Measurements from ENCODE around the gene SPRY4. TPM values are rescaled to one million over a fixed set of nuclear protein-coding genes. Genes with fewer than 3 reads are reported as not detected.
"Not testable (repeated sequence)": the region's sequence is repeated elsewhere in the genome, so short reads cannot be mapped to it uniquely, and the experiment has no call there.

Gene SPRY4
- 0.25 TPM for polyA plus RNA-seq (2013)

- peak within 1 kb of the TSS in 1 of 2 experiments; percentile 25 for H3K27ac ChIP-seq (ENCODE audit: insufficient read depth in 1 of 2, low read depth in 1 of 2, low read length in 2 of 2, poor library complexity in 1 of 2, severe bottlenecking in 2 of 2)
- peaks cover 4 to 57% (median 43%) of the 10 kb centered on the region in 4 experiments for H3K4me1 ChIP-seq (ENCODE audit: control extremely low read depth in 1 of 4, control insufficient read depth in 4 of 4, insufficient read depth in 4 of 4, low read length in 3 of 4)
- POLR2A ChIA-PET: interaction anchor here (0.6 kb wide), 1 partner anchor 61 kb away, joined by 3 read pairs; no protein-coding TSS in a partner anchor
- no peaks in the 10 kb centered on the region for H3K9me3 ChIP-seq (ENCODE audit: control extremely low read depth in 1 of 5, control insufficient read depth in 4 of 5, insufficient read depth in 2 of 5, low read depth in 1 of 5, low read length in 4 of 5)
- peak within 1 kb of the TSS; percentile 19 to 76 (median 61) for H3K4me3 ChIP-seq (ENCODE audit: control insufficient read depth in 1 of 7, extremely low read depth in 1 of 7, insufficient read depth in 4 of 7, low read depth in 2 of 7, low read length in 6 of 7)
- WGBS (ENCODE audit: insufficient coverage): 0% methylated on average over 38 of the region's 54 CpGs
- no peaks in the 10 kb centered on the region for H3K36me3 ChIP-seq (ENCODE audit: control insufficient read depth in 4 of 4, insufficient read depth in 4 of 4, low read length in 3 of 4)
- CTCF ChIA-PET: interaction anchor here (1.0 to 1.3 kb wide), 2 partner anchors 24 to 108 kb away, joined by 3 read pairs; no protein-coding TSS in a partner anchor
- peak; percentile 91 to 93 (median 92) for DNase-seq
- peaks cover 5 to 65% (median 37%) of the 10 kb centered on the region in 5 experiments for H3K27me3 ChIP-seq (replicated peaks in 2 of 5; ENCODE audit: control insufficient read depth in 4 of 5, insufficient read depth in 5 of 5, low read length in 4 of 5)
Observed at GRCh38 chr5:142324871-142325724, at the start of gene SPRY4. Gene SPRY4, minus strand, starts transcription at chr5:142325021. Its CDS starts 9,913 bp downstream, at chr5:142315108.

- 100% methylated on average over 1 of the region's 2 CpGs for WGBS (ENCODE audit: insufficient coverage)
- H3K27ac ChIP-seq (ENCODE audit: insufficient read depth in 1 of 2, low read depth in 1 of 2, low read length in 2 of 2, poor library complexity in 1 of 2, severe bottlenecking in 2 of 2): no peak overlapping the region
- ChIA-PET POLR2A (interaction anchor here (0.7 kb wide), 1 partner anchor 7 kb away, joined by 3 read pairs; no protein-coding TSS in a partner anchor), CTCF (no interaction called here)
- H3K36me3 ChIP-seq (ENCODE audit: control insufficient read depth in 4 of 4, insufficient read depth in 4 of 4, low read length in 3 of 4): no peaks in the 10 kb centered on the region
- H3K4me1 ChIP-seq (ENCODE audit: control extremely low read depth in 1 of 4, control insufficient read depth in 4 of 4, insufficient read depth in 4 of 4, low read length in 3 of 4): no peaks in the 10 kb centered on the region
- H3K4me3 ChIP-seq (ENCODE audit: control insufficient read depth in 1 of 7, extremely low read depth in 1 of 7, insufficient read depth in 4 of 7, low read depth in 2 of 7, low read length in 6 of 7): no peak overlapping the region
- peaks cover 3 to 36% (median 13%) of the 10 kb centered on the region in 5 experiments for H3K27me3 ChIP-seq (replicated peaks in 2 of 5; ENCODE audit: control insufficient read depth in 4 of 5, insufficient read depth in 5 of 5, low read length in 4 of 5)
- H3K9me3 ChIP-seq (ENCODE audit: control extremely low read depth in 1 of 5, control insufficient read depth in 4 of 5, insufficient read depth in 2 of 5, low read depth in 1 of 5, low read length in 4 of 5): no peaks in the 10 kb centered on the region
- DNase-seq: no peak
Observed at GRCh38 chr5:142368529-142368928, 43.7 kb upstream of the SPRY4 start.

GRCh38 chr5:142366007-142366406 lies 41.2 kb upstream of the SPRY4 start:
- H3K36me3 ChIP-seq (ENCODE audit: control insufficient read depth in 4 of 4, insufficient read depth in 4 of 4, low read length in 3 of 4): no peaks in the 10 kb centered on the region
- no peak for DNase-seq
- no peaks in the 10 kb centered on the region for H3K9me3 ChIP-seq (ENCODE audit: control extremely low read depth in 1 of 5, control insufficient read depth in 4 of 5, insufficient read depth in 2 of 5, low read depth in 1 of 5, low read length in 4 of 5)
- H3K27ac ChIP-seq (ENCODE audit: insufficient read depth in 1 of 2, low read depth in 1 of 2, low read length in 2 of 2, poor library complexity in 1 of 2, severe bottlenecking in 2 of 2): no peak overlapping the region
- POLR2A ChIA-PET: no interaction called here
- CTCF ChIA-PET: no interaction called here
- H3K4me1 ChIP-seq (ENCODE audit: control extremely low read depth in 1 of 4, control insufficient read depth in 4 of 4, insufficient read depth in 4 of 4, low read length in 3 of 4): peaks cover 0 to 4% (median 0%) of the 10 kb centered on the region in 4 experiments
- peaks cover 3 to 54% (median 19%) of the 10 kb centered on the region in 5 experiments for H3K27me3 ChIP-seq (replicated peaks in 2 of 5; ENCODE audit: control insufficient read depth in 4 of 5, insufficient read depth in 5 of 5, low read length in 4 of 5)
- 100% methylated on average over 4 of the region's 4 CpGs for WGBS (ENCODE audit: insufficient coverage)
- H3K4me3 ChIP-seq (ENCODE audit: control insufficient read depth in 1 of 7, extremely low read depth in 1 of 7, insufficient read depth in 4 of 7, low read depth in 2 of 7, low read length in 6 of 7): no peak overlapping the region

GRCh38 chr5:142364251-142365145 lies 39.7 kb upstream of the SPRY4 start:
- WGBS (ENCODE audit: insufficient coverage): 96% methylated on average over 14 of the region's 23 CpGs

GRCh38 chr5:142363619-142363963 lies 38.8 kb upstream of the SPRY4 start:
- ChIA-PET POLR2A (no interaction called here), CTCF (no interaction called here)
- WGBS (ENCODE audit: insufficient coverage): 91% methylated on average over 4 of the region's 5 CpGs

More at GRCh38 chr5:142364251-142365145, 39.7 kb upstream of the SPRY4 start:
- no peak for DNase-seq
- Histone ChIP-seq H3K36me3 (ENCODE audit: control insufficient read depth in 4 of 4, insufficient read depth in 4 of 4, low read length in 3 of 4) (no peaks in the 10 kb centered on the region), H3K4me3 (ENCODE audit: control insufficient read depth in 1 of 7, extremely low read depth in 1 of 7, insufficient read depth in 4 of 7, low read depth in 2 of 7, low read length in 6 of 7) (no peak overlapping the region), H3K27ac (ENCODE audit: insufficient read depth in 1 of 2, low read depth in 1 of 2, low read length in 2 of 2, poor library complexity in 1 of 2, severe bottlenecking in 2 of 2) (no peak overlapping the region), H3K4me1 (ENCODE audit: control extremely low read depth in 1 of 4, control insufficient read depth in 4 of 4, insufficient read depth in 4 of 4, low read length in 3 of 4) (peaks cover 0 to 4% (median 0%) of the 10 kb centered on the region in 4 experiments), H3K9me3 (ENCODE audit: control extremely low read depth in 1 of 5, control insufficient read depth in 4 of 5, insufficient read depth in 2 of 5, low read depth in 1 of 5, low read length in 4 of 5) (no peaks in the 10 kb centered on the region), H3K27me3 (replicated peaks in 2 of 5; ENCODE audit: control insufficient read depth in 4 of 5, insufficient read depth in 5 of 5, low read length in 4 of 5) (peaks cover 11 to 69% (median 23%) of the 10 kb centered on the region in 5 experiments)
- CTCF ChIA-PET: no interaction called here
- POLR2A ChIA-PET: no interaction called here

GRCh38 chr5:142362193-142362592 lies 37.4 kb upstream of the SPRY4 start:
- H3K4me3 ChIP-seq (ENCODE audit: control insufficient read depth in 1 of 7, extremely low read depth in 1 of 7, insufficient read depth in 4 of 7, low read depth in 2 of 7, low read length in 6 of 7); H3K36me3 ChIP-seq (ENCODE audit: control insufficient read depth in 4 of 4, insufficient read depth in 4 of 4, low read length in 3 of 4); CTCF ChIA-PET; POLR2A ChIA-PET; H3K9me3 ChIP-seq (ENCODE audit: control extremely low read depth in 1 of 5, control insufficient read depth in 4 of 5, insufficient read depth in 2 of 5, low read depth in 1 of 5, low read length in 4 of 5); DNase-seq; H3K27ac ChIP-seq (ENCODE audit: insufficient read depth in 1 of 2, low read depth in 1 of 2, low read length in 2 of 2, poor library complexity in 1 of 2, severe bottlenecking in 2 of 2): not testable (repeated sequence)
- WGBS (ENCODE audit: insufficient coverage): 100% methylated on average over 1 of the region's 11 CpGs
- Histone ChIP-seq H3K4me1 (ENCODE audit: control extremely low read depth in 1 of 4, control insufficient read depth in 4 of 4, insufficient read depth in 4 of 4, low read length in 3 of 4) (peaks cover 8 to 13% (median 11%) of the 10 kb centered on the region in 4 experiments), H3K27me3 (replicated peaks in 2 of 5; ENCODE audit: control insufficient read depth in 4 of 5, insufficient read depth in 5 of 5, low read length in 4 of 5) (peaks cover 8 to 79% (median 30%) of the 10 kb centered on the region in 5 experiments)

More at GRCh38 chr5:142363619-142363963, 38.8 kb upstream of the SPRY4 start:
- peaks cover 11 to 75% (median 23%) of the 10 kb centered on the region in 5 experiments for H3K27me3 ChIP-seq (replicated peaks in 2 of 5; ENCODE audit: control insufficient read depth in 4 of 5, insufficient read depth in 5 of 5, low read length in 4 of 5)
- H3K36me3 ChIP-seq (ENCODE audit: control insufficient read depth in 4 of 4, insufficient read depth in 4 of 4, low read length in 3 of 4): no peaks in the 10 kb centered on the region
- DNase-seq: no peak
- no peak overlapping the region for H3K4me3 ChIP-seq (ENCODE audit: control insufficient read depth in 1 of 7, extremely low read depth in 1 of 7, insufficient read depth in 4 of 7, low read depth in 2 of 7, low read length in 6 of 7)
- no peak overlapping the region for H3K27ac ChIP-seq (ENCODE audit: insufficient read depth in 1 of 2, low read depth in 1 of 2, low read length in 2 of 2, poor library complexity in 1 of 2, severe bottlenecking in 2 of 2)
- H3K4me1 ChIP-seq (ENCODE audit: control extremely low read depth in 1 of 4, control insufficient read depth in 4 of 4, insufficient read depth in 4 of 4, low read length in 3 of 4): peaks cover 0 to 4% (median 0%) of the 10 kb centered on the region in 4 experiments
- no peaks in the 10 kb centered on the region for H3K9me3 ChIP-seq (ENCODE audit: control extremely low read depth in 1 of 5, control insufficient read depth in 4 of 5, insufficient read depth in 2 of 5, low read depth in 1 of 5, low read length in 4 of 5)

All from common myeloid progenitor, CD34-positive (primary cell).